SK-N-SH treated with all-trans-retinoic acid at 6 μM for 48 hours (cell line): Measurements from ENCODE around the gene LPAR5.

ENCODE experiments used
- ATAC-seq: fragments of 200-7000 bp; cut with Tn5 transposase; 3 replicates; pipeline ENCODE4 v1.9.1; 2020; ENCODE audit warnings: mild to moderate bottlenecking, moderate library complexity
- ARNTL ChIP-seq: fragments of 450-650 bp; formaldehyde crosslinking; IDR thresholded peaks from 2 replicates; pipeline ENCODE4 v1.5.0; 2020; ENCODE audit warnings: low read depth, mild to moderate bottlenecking, moderate library complexity, borderline replicate concordance
- BACH2 ChIP-seq: fragments of 250-450 bp; sonication (Bioruptor Pico); IDR thresholded peaks from 2 replicates; pipeline ENCODE4 v1.9.0; 2021; ENCODE audit warnings: mild to moderate bottlenecking, borderline replicate concordance
- CREB5 ChIP-seq: fragments of 250-450 bp; sonication (Bioruptor Pico); IDR thresholded peaks from 2 replicates; pipeline ENCODE4 v1.5.1; 2020; ENCODE audit warnings: low read depth, mild to moderate bottlenecking, moderate library complexity
- CSDC2 ChIP-seq: fragments of 250-450 bp; sonication (Bioruptor Pico); IDR thresholded peaks from 2 replicates; pipeline ENCODE4 v1.5.0; 2020; ENCODE audit warnings: mild to moderate bottlenecking, moderate library complexity
- CSRNP3 ChIP-seq: fragments of 250-450 bp; sonication (Bioruptor Pico); IDR thresholded peaks from 2 replicates; pipeline ENCODE4 v1.5.1; 2021; ENCODE audit warnings: mild to moderate bottlenecking, moderate library complexity
- ESRRG ChIP-seq: fragments of 250-450 bp; sonication (Bioruptor Pico); IDR thresholded peaks from 2 replicates; pipeline ENCODE4 v1.6.1; 2021; ENCODE audit warnings: mild to moderate bottlenecking
- GLIS3 ChIP-seq: fragments of 250-450 bp; sonication (Bioruptor Pico); IDR thresholded peaks from 2 replicates; pipeline ENCODE4 v1.5.0; 2020; ENCODE audit warnings: mild to moderate bottlenecking, moderate library complexity
- OSR1 ChIP-seq: fragments of 250-450 bp; sonication (Bioruptor Pico); IDR thresholded peaks from 2 replicates; pipeline ENCODE4 v1.8.0; 2022; ENCODE audit warnings: moderate library complexity, mild to moderate bottlenecking, inconsistent platforms
- PATZ1 ChIP-seq: fragments of 250-450 bp; sonication (Bioruptor Pico); IDR thresholded peaks from 2 replicates; pipeline ENCODE4 v1.8.0; 2020; ENCODE audit warnings: mild to moderate bottlenecking, moderate library complexity, borderline replicate concordance
- POU6F1 ChIP-seq: fragments of 250-450 bp; sonication (Bioruptor Pico); IDR thresholded peaks from 2 replicates; pipeline ENCODE4 v1.8.0; 2021; ENCODE audit warnings: low read depth, mild to moderate bottlenecking, moderate library complexity, borderline replicate concordance
- PPARA ChIP-seq: fragments of 250-450 bp; sonication (Bioruptor Pico); IDR thresholded peaks from 2 replicates; pipeline ENCODE4 v1.5.0; 2020; ENCODE audit warnings: mild to moderate bottlenecking, borderline replicate concordance
- RARB ChIP-seq: fragments of 250-450 bp; sonication (Bioruptor Pico); IDR thresholded peaks from 2 replicates; pipeline ENCODE4 v1.8.0; 2021; ENCODE audit warnings: mild to moderate bottlenecking, moderate library complexity
- SNAI2 ChIP-seq: fragments of 250-450 bp; sonication (Bioruptor Pico); IDR thresholded peaks from 2 replicates; pipeline ENCODE4 v1.5.0; 2020; ENCODE audit warnings: mild to moderate bottlenecking, moderate library complexity
- TCF4 ChIP-seq: fragments of 250-450 bp; sonication (Bioruptor Pico); IDR thresholded peaks from 2 replicates; pipeline ENCODE4 v1.8.0; 2021; ENCODE audit warnings: mild to moderate bottlenecking, moderate library complexity, borderline replicate concordance
- TOX ChIP-seq: fragments of 250-450 bp; sonication (Bioruptor Pico); IDR thresholded peaks from 2 replicates; pipeline ENCODE4 v1.8.0; 2021; ENCODE audit warnings: mild to moderate bottlenecking, moderate library complexity, borderline replicate concordance
- TSHZ2 ChIP-seq: fragments of 250-450 bp; sonication (Bioruptor Pico); IDR thresholded peaks from 2 replicates; pipeline ENCODE4 v1.5.0; 2020; ENCODE audit warnings: mild to moderate bottlenecking, moderate library complexity
- ZC3H10 ChIP-seq: fragments of 250-450 bp; sonication (Bioruptor Pico); IDR thresholded peaks from 2 replicates; pipeline ENCODE4 v1.5.1; 2021; ENCODE audit warnings: mild to moderate bottlenecking, moderate library complexity
- ZFP3 ChIP-seq: fragments of 250-450 bp; sonication (Bioruptor Pico); IDR thresholded peaks from 2 replicates; pipeline ENCODE4 v1.5.0; 2020; ENCODE audit warnings: mild to moderate bottlenecking, moderate library complexity
- ZNF565 ChIP-seq: fragments of 450-650 bp; formaldehyde crosslinking; conservative IDR thresholded peaks from 2 replicates; pipeline ENCODE4 v1.5.0; 2020; ENCODE audit warnings: low read depth, mild to moderate bottlenecking, moderate library complexity
- ZNF8 ChIP-seq: fragments of 450-650 bp; formaldehyde crosslinking; IDR thresholded peaks from 2 replicates; pipeline ENCODE4 v1.5.0; 2020; ENCODE audit warnings: mild to moderate bottlenecking, moderate library complexity

LPAR5 gene

GRCh38 chr12:6604259-6605029 is 31.3 kb downstream of the LPAR5 start:
- no peak for TF ChIP-seq ZFP3 (CRISPR knock-in tag)
- TF ChIP-seq SNAI2 (CRISPR knock-in tag) = no peak
- no peak for TF ChIP-seq TCF4 (CRISPR knock-in tag)
- TF ChIP-seq ZNF565 (CRISPR knock-in tag) = no peak
- TF ChIP-seq POU6F1 (CRISPR knock-in tag) = no peak
- TF ChIP-seq ZNF8 (CRISPR knock-in tag) = no peak
- TF ChIP-seq OSR1 (CRISPR knock-in tag) = no peak
- TF ChIP-seq ESRRG = no peak
- TF ChIP-seq CREB5 (CRISPR knock-in tag) = no peak
- no peak for TF ChIP-seq ZC3H10 (CRISPR knock-in tag)
- TF ChIP-seq TSHZ2 (CRISPR knock-in tag) = no peak
- no peak for ATAC-seq

GRCh38 chr12:6603095-6603567 is 32.6 kb downstream of the LPAR5 start:
- TF ChIP-seq ZNF565 (CRISPR knock-in tag) = no peak
- no peak for TF ChIP-seq ZC3H10 (CRISPR knock-in tag)
- no peak for TF ChIP-seq GLIS3 (CRISPR knock-in tag)
- no peak for TF ChIP-seq TCF4 (CRISPR knock-in tag)
- no peak for TF ChIP-seq PATZ1 (CRISPR knock-in tag)
- no peak for TF ChIP-seq OSR1 (CRISPR knock-in tag)
- no peak for TF ChIP-seq PPARA
- TF ChIP-seq RARB (CRISPR knock-in tag) = no peak
- no peak for TF ChIP-seq TSHZ2 (CRISPR knock-in tag)
- no peak for TF ChIP-seq SNAI2 (CRISPR knock-in tag)
- TF ChIP-seq ZFP3 (CRISPR knock-in tag) = no peak
- TF ChIP-seq CSRNP3 (CRISPR knock-in tag) = no peak
- TF ChIP-seq TOX = no peak
- no peak for TF ChIP-seq ARNTL (CRISPR knock-in tag)
- no peak for TF ChIP-seq CREB5 (CRISPR knock-in tag)
- TF ChIP-seq CSDC2 (CRISPR knock-in tag) = no peak
- no peak for TF ChIP-seq POU6F1 (CRISPR knock-in tag)
- no peak for TF ChIP-seq BACH2
- ATAC-seq = peak; percentile 3; the same call in 2 of the 3 replicates
